SK-N-SH treated with all-trans-retinoic acid at 6 μM for 48 hours (cell line): Measurements from ENCODE around the gene ADAMTSL1.

ENCODE experiments used
- ATAC-seq: fragments of 200-7000 bp; cut with Tn5 transposase; 3 replicates; pipeline ENCODE4 v1.9.1; 2020; ENCODE audit warnings: mild to moderate bottlenecking, moderate library complexity
- ARNTL ChIP-seq: fragments of 450-650 bp; formaldehyde crosslinking; IDR thresholded peaks from 2 replicates; pipeline ENCODE4 v1.5.0; 2020; ENCODE audit warnings: low read depth, mild to moderate bottlenecking, moderate library complexity, borderline replicate concordance
- BACH2 ChIP-seq: fragments of 250-450 bp; sonication (Bioruptor Pico); IDR thresholded peaks from 2 replicates; pipeline ENCODE4 v1.9.0; 2021; ENCODE audit warnings: mild to moderate bottlenecking, borderline replicate concordance
- CSDC2 ChIP-seq: fragments of 250-450 bp; sonication (Bioruptor Pico); IDR thresholded peaks from 2 replicates; pipeline ENCODE4 v1.5.0; 2020; ENCODE audit warnings: mild to moderate bottlenecking, moderate library complexity
- ESRRG ChIP-seq: fragments of 250-450 bp; sonication (Bioruptor Pico); IDR thresholded peaks from 2 replicates; pipeline ENCODE4 v1.6.1; 2021; ENCODE audit warnings: mild to moderate bottlenecking
- ISL1 ChIP-seq: fragments of 250-450 bp; sonication (Bioruptor Pico); IDR thresholded peaks from 2 replicates; pipeline ENCODE4 v2.1.2; 2022; ENCODE audit warnings: mild to moderate bottlenecking, moderate library complexity
- OSR1 ChIP-seq: fragments of 250-450 bp; sonication (Bioruptor Pico); IDR thresholded peaks from 2 replicates; pipeline ENCODE4 v1.8.0; 2022; ENCODE audit warnings: moderate library complexity, mild to moderate bottlenecking, inconsistent platforms
- PPARA ChIP-seq: fragments of 250-450 bp; sonication (Bioruptor Pico); IDR thresholded peaks from 2 replicates; pipeline ENCODE4 v1.5.0; 2020; ENCODE audit warnings: mild to moderate bottlenecking, borderline replicate concordance
- RARB ChIP-seq: fragments of 250-450 bp; sonication (Bioruptor Pico); IDR thresholded peaks from 2 replicates; pipeline ENCODE4 v1.8.0; 2021; ENCODE audit warnings: mild to moderate bottlenecking, moderate library complexity
- TOX ChIP-seq: fragments of 250-450 bp; sonication (Bioruptor Pico); IDR thresholded peaks from 2 replicates; pipeline ENCODE4 v1.8.0; 2021; ENCODE audit warnings: mild to moderate bottlenecking, moderate library complexity, borderline replicate concordance
- ZFP3 ChIP-seq: fragments of 250-450 bp; sonication (Bioruptor Pico); IDR thresholded peaks from 2 replicates; pipeline ENCODE4 v1.5.0; 2020; ENCODE audit warnings: mild to moderate bottlenecking, moderate library complexity
- ZFP30 ChIP-seq: fragments of 450-650 bp; formaldehyde crosslinking; IDR thresholded peaks from 2 replicates; pipeline ENCODE4 v1.5.0; 2022; ENCODE audit warnings: mild to moderate bottlenecking, moderate library complexity
- ZNF70 ChIP-seq: fragments of 450-650 bp; formaldehyde crosslinking; IDR thresholded peaks from 2 replicates; pipeline ENCODE4 v1.5.0; 2020; ENCODE audit warnings: mild to moderate bottlenecking, moderate library complexity
- ZNF8 ChIP-seq: fragments of 450-650 bp; formaldehyde crosslinking; IDR thresholded peaks from 2 replicates; pipeline ENCODE4 v1.5.0; 2020; ENCODE audit warnings: mild to moderate bottlenecking, moderate library complexity
- TF ChIP-seq, protein P1 (sequence below): fragments of 250-450 bp; sonication (Bioruptor Pico); IDR thresholded peaks from 2 replicates; pipeline ENCODE4 v1.5.0; 2020; ENCODE audit warnings: mild to moderate bottlenecking, moderate library complexity
- TF ChIP-seq, protein P2 (sequence below): fragments of 250-450 bp; sonication (Bioruptor Pico); IDR thresholded peaks from 2 replicates; pipeline ENCODE4 v1.5.1; 2021; ENCODE audit warnings: mild to moderate bottlenecking, moderate library complexity
- TF ChIP-seq, protein P3 (sequence below): fragments of 250-450 bp; sonication (Bioruptor Pico); IDR thresholded peaks from 2 replicates; pipeline ENCODE4 v1.8.0; 2021; ENCODE audit warnings: low read depth, mild to moderate bottlenecking, moderate library complexity, borderline replicate concordance
- TF ChIP-seq, protein P4 (sequence below): fragments of 250-450 bp; sonication (Bioruptor Pico); IDR thresholded peaks from 2 replicates; pipeline ENCODE4 v1.5.1; 2020; ENCODE audit warnings: low read depth, mild to moderate bottlenecking, moderate library complexity

ADAMTSL1 gene, protein sequence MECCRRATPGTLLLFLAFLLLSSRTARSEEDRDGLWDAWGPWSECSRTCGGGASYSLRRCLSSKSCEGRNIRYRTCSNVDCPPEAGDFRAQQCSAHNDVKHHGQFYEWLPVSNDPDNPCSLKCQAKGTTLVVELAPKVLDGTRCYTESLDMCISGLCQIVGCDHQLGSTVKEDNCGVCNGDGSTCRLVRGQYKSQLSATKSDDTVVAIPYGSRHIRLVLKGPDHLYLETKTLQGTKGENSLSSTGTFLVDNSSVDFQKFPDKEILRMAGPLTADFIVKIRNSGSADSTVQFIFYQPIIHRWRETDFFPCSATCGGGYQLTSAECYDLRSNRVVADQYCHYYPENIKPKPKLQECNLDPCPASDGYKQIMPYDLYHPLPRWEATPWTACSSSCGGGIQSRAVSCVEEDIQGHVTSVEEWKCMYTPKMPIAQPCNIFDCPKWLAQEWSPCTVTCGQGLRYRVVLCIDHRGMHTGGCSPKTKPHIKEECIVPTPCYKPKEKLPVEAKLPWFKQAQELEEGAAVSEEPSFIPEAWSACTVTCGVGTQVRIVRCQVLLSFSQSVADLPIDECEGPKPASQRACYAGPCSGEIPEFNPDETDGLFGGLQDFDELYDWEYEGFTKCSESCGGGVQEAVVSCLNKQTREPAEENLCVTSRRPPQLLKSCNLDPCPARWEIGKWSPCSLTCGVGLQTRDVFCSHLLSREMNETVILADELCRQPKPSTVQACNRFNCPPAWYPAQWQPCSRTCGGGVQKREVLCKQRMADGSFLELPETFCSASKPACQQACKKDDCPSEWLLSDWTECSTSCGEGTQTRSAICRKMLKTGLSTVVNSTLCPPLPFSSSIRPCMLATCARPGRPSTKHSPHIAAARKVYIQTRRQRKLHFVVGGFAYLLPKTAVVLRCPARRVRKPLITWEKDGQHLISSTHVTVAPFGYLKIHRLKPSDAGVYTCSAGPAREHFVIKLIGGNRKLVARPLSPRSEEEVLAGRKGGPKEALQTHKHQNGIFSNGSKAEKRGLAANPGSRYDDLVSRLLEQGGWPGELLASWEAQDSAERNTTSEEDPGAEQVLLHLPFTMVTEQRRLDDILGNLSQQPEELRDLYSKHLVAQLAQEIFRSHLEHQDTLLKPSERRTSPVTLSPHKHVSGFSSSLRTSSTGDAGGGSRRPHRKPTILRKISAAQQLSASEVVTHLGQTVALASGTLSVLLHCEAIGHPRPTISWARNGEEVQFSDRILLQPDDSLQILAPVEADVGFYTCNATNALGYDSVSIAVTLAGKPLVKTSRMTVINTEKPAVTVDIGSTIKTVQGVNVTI (N-terminal part only)

DNA sequence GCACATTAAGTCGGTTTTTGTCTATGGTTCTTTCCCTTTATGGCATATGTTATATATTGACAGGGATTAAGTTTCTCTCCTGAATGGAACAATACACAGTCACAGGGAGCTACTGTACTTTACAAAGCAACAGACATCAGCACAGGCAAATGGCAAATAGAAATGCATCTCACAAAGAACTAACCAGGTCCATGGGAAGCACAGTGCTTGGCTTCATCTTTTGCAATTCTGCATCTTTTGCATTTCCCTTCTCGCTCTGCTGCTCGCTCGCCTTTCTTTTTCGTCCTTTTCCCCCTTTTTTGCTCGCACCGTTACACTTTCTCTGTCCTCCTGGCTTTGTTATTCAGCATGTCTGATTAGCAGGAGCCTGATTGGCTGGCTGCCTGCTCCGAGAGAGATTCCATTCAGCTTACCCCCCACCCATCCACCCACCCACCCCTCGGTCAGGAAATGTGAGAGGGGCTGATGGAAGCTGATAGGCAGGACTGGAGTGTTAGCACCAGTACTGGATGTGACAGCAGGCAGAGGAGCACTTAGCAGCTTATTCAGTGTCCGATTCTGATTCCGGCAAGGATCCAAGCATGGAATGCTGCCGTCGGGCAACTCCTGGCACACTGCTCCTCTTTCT, at the start of gene ADAMTSL1:
Gene ADAMTSL1, plus strand, starts transcription at position 502 of the 628 bp plus-strand sequence. Its CDS starts 80 bp downstream, at position 582.
- peak; percentile 83 for ATAC-seq
- TF ChIP-seq, protein P1, sequence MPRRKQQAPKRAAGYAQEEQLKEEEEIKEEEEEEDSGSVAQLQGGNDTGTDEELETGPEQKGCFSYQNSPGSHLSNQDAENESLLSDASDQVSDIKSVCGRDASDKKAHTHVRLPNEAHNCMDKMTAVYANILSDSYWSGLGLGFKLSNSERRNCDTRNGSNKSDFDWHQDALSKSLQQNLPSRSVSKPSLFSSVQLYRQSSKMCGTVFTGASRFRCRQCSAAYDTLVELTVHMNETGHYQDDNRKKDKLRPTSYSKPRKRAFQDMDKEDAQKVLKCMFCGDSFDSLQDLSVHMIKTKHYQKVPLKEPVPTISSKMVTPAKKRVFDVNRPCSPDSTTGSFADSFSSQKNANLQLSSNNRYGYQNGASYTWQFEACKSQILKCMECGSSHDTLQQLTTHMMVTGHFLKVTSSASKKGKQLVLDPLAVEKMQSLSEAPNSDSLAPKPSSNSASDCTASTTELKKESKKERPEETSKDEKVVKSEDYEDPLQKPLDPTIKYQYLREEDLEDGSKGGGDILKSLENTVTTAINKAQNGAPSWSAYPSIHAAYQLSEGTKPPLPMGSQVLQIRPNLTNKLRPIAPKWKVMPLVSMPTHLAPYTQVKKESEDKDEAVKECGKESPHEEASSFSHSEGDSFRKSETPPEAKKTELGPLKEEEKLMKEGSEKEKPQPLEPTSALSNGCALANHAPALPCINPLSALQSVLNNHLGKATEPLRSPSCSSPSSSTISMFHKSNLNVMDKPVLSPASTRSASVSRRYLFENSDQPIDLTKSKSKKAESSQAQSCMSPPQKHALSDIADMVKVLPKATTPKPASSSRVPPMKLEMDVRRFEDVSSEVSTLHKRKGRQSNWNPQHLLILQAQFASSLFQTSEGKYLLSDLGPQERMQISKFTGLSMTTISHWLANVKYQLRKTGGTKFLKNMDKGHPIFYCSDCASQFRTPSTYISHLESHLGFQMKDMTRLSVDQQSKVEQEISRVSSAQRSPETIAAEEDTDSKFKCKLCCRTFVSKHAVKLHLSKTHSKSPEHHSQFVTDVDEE (CRISPR knock-in tag): no peak
- no peak for TF ChIP-seq ZFP30
- TF ChIP-seq, protein P2, sequence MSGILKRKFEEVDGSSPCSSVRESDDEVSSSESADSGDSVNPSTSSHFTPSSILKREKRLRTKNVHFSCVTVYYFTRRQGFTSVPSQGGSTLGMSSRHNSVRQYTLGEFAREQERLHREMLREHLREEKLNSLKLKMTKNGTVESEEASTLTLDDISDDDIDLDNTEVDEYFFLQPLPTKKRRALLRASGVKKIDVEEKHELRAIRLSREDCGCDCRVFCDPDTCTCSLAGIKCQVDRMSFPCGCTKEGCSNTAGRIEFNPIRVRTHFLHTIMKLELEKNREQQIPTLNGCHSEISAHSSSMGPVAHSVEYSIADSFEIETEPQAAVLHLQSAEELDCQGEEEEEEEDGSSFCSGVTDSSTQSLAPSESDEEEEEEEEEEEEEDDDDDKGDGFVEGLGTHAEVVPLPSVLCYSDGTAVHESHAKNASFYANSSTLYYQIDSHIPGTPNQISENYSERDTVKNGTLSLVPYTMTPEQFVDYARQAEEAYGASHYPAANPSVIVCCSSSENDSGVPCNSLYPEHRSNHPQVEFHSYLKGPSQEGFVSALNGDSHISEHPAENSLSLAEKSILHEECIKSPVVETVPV (CRISPR knock-in tag): no peak
- TF ChIP-seq RARB (CRISPR knock-in tag): no peak
- peak; percentile 31; the same call in 1 of the 2 replicates for TF ChIP-seq ISL1 (CRISPR knock-in tag)
- TF ChIP-seq, protein P3, sequence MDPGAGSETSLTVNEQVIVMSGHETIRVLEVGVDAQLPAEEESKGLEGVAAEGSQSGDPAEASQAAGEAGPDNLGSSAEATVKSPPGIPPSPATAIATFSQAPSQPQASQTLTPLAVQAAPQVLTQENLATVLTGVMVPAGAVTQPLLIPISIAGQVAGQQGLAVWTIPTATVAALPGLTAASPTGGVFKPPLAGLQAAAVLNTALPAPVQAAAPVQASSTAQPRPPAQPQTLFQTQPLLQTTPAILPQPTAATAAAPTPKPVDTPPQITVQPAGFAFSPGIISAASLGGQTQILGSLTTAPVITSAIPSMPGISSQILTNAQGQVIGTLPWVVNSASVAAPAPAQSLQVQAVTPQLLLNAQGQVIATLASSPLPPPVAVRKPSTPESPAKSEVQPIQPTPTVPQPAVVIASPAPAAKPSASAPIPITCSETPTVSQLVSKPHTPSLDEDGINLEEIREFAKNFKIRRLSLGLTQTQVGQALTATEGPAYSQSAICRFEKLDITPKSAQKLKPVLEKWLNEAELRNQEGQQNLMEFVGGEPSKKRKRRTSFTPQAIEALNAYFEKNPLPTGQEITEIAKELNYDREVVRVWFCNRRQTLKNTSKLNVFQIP (CRISPR knock-in tag): no peak
- no peak for TF ChIP-seq PPARA (CRISPR knock-in tag)
- no peak for TF ChIP-seq ZNF70 (CRISPR knock-in tag)

DNA sequence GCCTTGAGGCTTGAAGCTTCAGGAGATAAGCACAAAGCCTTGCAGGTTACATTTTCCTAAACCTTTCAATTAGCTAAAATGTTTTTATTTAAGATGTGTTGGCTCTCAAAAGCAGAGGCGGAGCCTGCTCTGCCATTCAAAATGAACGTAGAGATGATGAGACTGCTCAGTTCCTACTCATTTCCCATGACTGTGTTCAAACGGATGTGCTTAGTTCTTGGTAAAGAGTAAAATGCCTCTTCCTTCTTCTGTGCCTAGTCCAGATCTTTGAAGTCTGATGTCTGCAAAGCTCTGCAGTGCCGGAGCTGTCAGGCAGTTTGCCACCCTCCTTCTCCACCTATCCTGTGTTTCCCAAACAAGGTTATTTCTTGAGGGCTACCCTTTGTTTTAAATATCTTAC, 46.3 kb upstream of the ADAMTSL1 start:
- no peak for ATAC-seq
- TF ChIP-seq ZNF70 (CRISPR knock-in tag): no peak
- TF ChIP-seq, protein P4, sequence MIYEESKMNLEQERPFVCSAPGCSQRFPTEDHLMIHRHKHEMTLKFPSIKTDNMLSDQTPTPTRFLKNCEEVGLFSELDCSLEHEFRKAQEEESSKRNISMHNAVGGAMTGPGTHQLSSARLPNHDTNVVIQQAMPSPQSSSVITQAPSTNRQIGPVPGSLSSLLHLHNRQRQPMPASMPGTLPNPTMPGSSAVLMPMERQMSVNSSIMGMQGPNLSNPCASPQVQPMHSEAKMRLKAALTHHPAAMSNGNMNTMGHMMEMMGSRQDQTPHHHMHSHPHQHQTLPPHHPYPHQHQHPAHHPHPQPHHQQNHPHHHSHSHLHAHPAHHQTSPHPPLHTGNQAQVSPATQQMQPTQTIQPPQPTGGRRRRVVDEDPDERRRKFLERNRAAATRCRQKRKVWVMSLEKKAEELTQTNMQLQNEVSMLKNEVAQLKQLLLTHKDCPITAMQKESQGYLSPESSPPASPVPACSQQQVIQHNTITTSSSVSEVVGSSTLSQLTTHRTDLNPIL (CRISPR knock-in tag): no peak
- no peak for TF ChIP-seq OSR1
- TF ChIP-seq BACH2 (CRISPR knock-in tag): no peak
- no peak for TF ChIP-seq ISL1 (CRISPR knock-in tag)
- TF ChIP-seq, protein P2 (CRISPR knock-in tag): no peak
- no peak for TF ChIP-seq ARNTL
- TF ChIP-seq, protein P1 (CRISPR knock-in tag): no peak
- TF ChIP-seq ZFP3 (CRISPR knock-in tag): no peak
- no peak for TF ChIP-seq ZNF8 (CRISPR knock-in tag)
- TF ChIP-seq, protein P3 (CRISPR knock-in tag): no peak
- no peak for TF ChIP-seq CSDC2 (CRISPR knock-in tag)
- no peak for TF ChIP-seq ESRRG (CRISPR knock-in tag)
- TF ChIP-seq PPARA (CRISPR knock-in tag): no peak
- TF ChIP-seq TOX: no peak
- TF ChIP-seq RARB (CRISPR knock-in tag): no peak
